Measurements from ENCODE around the gene SARNP.

DNA sequence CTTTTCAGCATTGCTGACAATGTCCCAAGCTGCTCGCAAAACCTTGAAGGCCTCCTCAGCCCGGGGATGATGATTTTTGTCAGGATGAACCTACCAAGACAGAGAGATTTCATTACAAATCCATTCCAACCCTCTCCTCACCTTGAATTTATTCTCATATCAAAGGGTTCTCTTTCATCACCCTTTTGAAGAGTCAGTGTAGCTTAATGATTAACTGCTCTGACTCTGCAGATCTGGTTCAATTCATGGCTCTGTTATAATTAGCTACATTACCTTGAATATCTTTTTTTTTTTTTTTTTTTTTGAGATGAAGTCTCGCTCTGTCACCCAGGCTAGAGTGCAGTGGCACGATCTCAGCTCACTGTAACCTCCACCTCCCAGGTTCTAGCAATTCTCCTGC is 5.9 kb upstream of the SARNP start:
- TF ChIP-seq GATAD2B (IDR thresholded peaks at IDR 0.05; ENCODE audit: borderline replicate concordance): no peak
- TF ChIP-seq, protein P1, sequence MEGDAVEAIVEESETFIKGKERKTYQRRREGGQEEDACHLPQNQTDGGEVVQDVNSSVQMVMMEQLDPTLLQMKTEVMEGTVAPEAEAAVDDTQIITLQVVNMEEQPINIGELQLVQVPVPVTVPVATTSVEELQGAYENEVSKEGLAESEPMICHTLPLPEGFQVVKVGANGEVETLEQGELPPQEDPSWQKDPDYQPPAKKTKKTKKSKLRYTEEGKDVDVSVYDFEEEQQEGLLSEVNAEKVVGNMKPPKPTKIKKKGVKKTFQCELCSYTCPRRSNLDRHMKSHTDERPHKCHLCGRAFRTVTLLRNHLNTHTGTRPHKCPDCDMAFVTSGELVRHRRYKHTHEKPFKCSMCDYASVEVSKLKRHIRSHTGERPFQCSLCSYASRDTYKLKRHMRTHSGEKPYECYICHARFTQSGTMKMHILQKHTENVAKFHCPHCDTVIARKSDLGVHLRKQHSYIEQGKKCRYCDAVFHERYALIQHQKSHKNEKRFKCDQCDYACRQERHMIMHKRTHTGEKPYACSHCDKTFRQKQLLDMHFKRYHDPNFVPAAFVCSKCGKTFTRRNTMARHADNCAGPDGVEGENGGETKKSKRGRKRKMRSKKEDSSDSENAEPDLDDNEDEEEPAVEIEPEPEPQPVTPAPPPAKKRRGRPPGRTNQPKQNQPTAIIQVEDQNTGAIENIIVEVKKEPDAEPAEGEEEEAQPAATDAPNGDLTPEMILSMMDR (IDR thresholded peaks at IDR 0.05 in 2 of 3, conservative IDR thresholded peaks at IDR 0.05 in 1 of 3; ENCODE audit: insufficient read depth in 2 of 3, low read depth in 1 of 3, low read length in 3 of 3): no peak

Measured in K562 (cell line).